Mesendoderm (in vitro differentiated cells): Measurements from ENCODE around the gene GORAB.

ENCODE experiments used
- DNase-seq: peaks from one replicate; pipeline ENCODE4 v3.0.0; 2013
- H2AK5ac ChIP-seq: 2 replicates; pipeline ENCODE4 v1.6.1; 2013; ENCODE audit warnings: low read length, inconsistent platforms
- H2BK120ac ChIP-seq: 2 replicates; pipeline ENCODE4 v1.6.1; 2013; ENCODE audit warnings: low read depth, mild to moderate bottlenecking, low read length, moderate library complexity, mixed read lengths
- H2BK15ac ChIP-seq: replicated peaks from 2 replicates; pipeline ENCODE4 v1.6.1; 2013; ENCODE audit warnings: low read depth, mild to moderate bottlenecking, moderate library complexity
- H2BK5ac ChIP-seq: 2 replicates; pipeline ENCODE4 v1.6.1; 2013; ENCODE audit warnings: low read length, inconsistent platforms
- H3K18ac ChIP-seq: 2 replicates; pipeline ENCODE4 v1.6.1; 2013; ENCODE audit warnings: mild to moderate bottlenecking, low read length, mixed read lengths
- H3K23ac ChIP-seq: one replicate; pipeline ENCODE4 v1.6.1; 2013; ENCODE audit warnings: low read length
- H3K27ac ChIP-seq: 2 replicates; pipeline ENCODE4 v1.5.1; 2013; ENCODE audit warnings: low read depth, mild to moderate bottlenecking, inconsistent platforms, low read length, moderate library complexity
- H3K27me3 ChIP-seq: 2 replicates; pipeline ENCODE4 v1.6.1; 2013; ENCODE audit warnings: low read length, control low read depth, mild to moderate bottlenecking, inconsistent platforms; ENCODE audit not compliant: insufficient read depth, poor library complexity
- H3K36me3 ChIP-seq: 2 replicates; pipeline ENCODE4 v1.6.1; 2013; ENCODE audit warnings: low read length, inconsistent platforms; ENCODE audit not compliant: control insufficient read depth, insufficient read depth
- H3K4ac ChIP-seq: one replicate; pipeline ENCODE4 v1.6.1; 2013; ENCODE audit warnings: low read depth, mild to moderate bottlenecking, low read length, moderate library complexity
- H3K4me1 ChIP-seq: 2 replicates; pipeline ENCODE4 v1.6.1; 2013; ENCODE audit warnings: low read depth, low read length, inconsistent platforms; ENCODE audit not compliant: control insufficient read depth
- H3K4me2 ChIP-seq: 2 replicates; pipeline ENCODE4 v1.6.1; 2013; ENCODE audit warnings: low read length
- H3K4me3 ChIP-seq: 2 replicates; pipeline ENCODE4 v1.5.1; 2013; ENCODE audit warnings: mild to moderate bottlenecking, low read length
- H3K56ac ChIP-seq: one replicate; pipeline ENCODE4 v1.6.1; 2013; ENCODE audit warnings: low read length
- H3K79me1 ChIP-seq: 2 replicates; pipeline ENCODE4 v1.6.1; 2013; ENCODE audit warnings: low read length, inconsistent platforms
- H3K79me2 ChIP-seq: 2 replicates; pipeline ENCODE4 v1.6.1; 2013; ENCODE audit warnings: mild to moderate bottlenecking, low read length; ENCODE audit not compliant: control insufficient read depth, insufficient read depth
- H3K9ac ChIP-seq: 2 replicates; pipeline ENCODE4 v1.6.1; 2013; ENCODE audit warnings: low read length, inconsistent platforms
- H4K5ac ChIP-seq: one replicate; pipeline ENCODE4 v1.6.1; 2013; ENCODE audit warnings: low read length
- H4K8ac ChIP-seq: one replicate; pipeline ENCODE4 v1.6.1; 2013; ENCODE audit warnings: low read depth, mild to moderate bottlenecking, control low read depth, low read length, moderate library complexity
- WGBS: extraction: QIAGEN DNeasy Blood & Tissue Kit; methylation state at CpG from one replicate; pipeline ENCODE4 v1.1.7; 2013; ENCODE audit warnings: low lambda C conversion rate, missing lambda C conversion rate; ENCODE audit not compliant: insufficient coverage; ENCODE audit errors: extremely low coverage; 5-methylcytosine and 5-hydroxymethylcytosine counted together

GORAB gene

GRCh38 chr1:170495006-170495405 lies 37.0 kb upstream of the GORAB start:
- Histone ChIP-seq H2BK15ac (peak overlapping the region; percentile 36), H3K36me3 (no peaks in the 10 kb centered on the region), H2AK5ac (no peak overlapping the region), H3K9ac (no peak overlapping the region), H4K8ac (no peak overlapping the region), H4K5ac (no peak overlapping the region), H3K56ac (no peak overlapping the region), H3K27ac (no peak overlapping the region), H2BK120ac (no peak overlapping the region), H3K18ac (no peak overlapping the region), H3K4ac (no peak overlapping the region), H2BK5ac (no peak overlapping the region), H3K4me3 (no peak overlapping the region), H3K23ac (no peak overlapping the region), H3K4me2 (no peak overlapping the region), H3K27me3 (no peaks in the 10 kb centered on the region), H3K79me2 (no peaks in the 10 kb centered on the region), H3K79me1 (no peaks in the 10 kb centered on the region), H3K4me1 (peaks cover 1% of the 10 kb centered on the region)
- no peak for DNase-seq
- WGBS, result no CpG with 5 or more reads among the region's 2 CpGs

DNA sequence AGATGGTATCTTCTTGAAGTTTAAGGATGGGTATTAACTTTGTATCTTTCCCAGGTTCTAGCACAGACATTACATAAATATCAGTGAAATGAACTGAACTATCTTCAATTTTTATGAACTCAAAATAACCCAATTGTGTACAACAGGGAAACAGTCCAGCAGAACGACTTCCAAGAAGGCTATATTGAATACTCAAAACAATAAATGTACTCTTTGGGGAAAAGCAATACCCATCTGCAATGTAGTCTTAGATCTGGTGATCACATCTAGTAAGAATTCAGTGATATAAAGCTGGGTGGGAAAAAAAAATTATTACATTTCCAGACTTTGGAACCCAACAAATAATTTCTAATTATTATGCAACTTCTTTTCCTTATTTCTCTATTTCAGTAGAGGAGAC lies 33.1 kb upstream of the GORAB start:
- peaks cover 1% of the 10 kb centered on the region for H3K4me1 ChIP-seq
- no peaks in the 10 kb centered on the region for H3K36me3 ChIP-seq
- no peak overlapping the region for H3K23ac ChIP-seq
- no peak overlapping the region for H3K9ac ChIP-seq
- H3K79me1 ChIP-seq, result no peaks in the 10 kb centered on the region
- H2BK5ac ChIP-seq, result no peak overlapping the region
- H3K4me2 ChIP-seq, result no peak overlapping the region
- H3K79me2 ChIP-seq, result no peaks in the 10 kb centered on the region
- H2AK5ac ChIP-seq, result no peak overlapping the region
- H2BK120ac ChIP-seq, result no peak overlapping the region
- no peak overlapping the region for H3K18ac ChIP-seq
- H4K5ac ChIP-seq, result no peak overlapping the region
- H3K27ac ChIP-seq, result no peak overlapping the region
- H3K4ac ChIP-seq, result no peak overlapping the region
- no CpG with 5 or more reads among the region's 1 CpG for WGBS
- DNase-seq, result no peak
- no peak overlapping the region for H3K4me3 ChIP-seq
- no peaks in the 10 kb centered on the region for H3K27me3 ChIP-seq
- H4K8ac ChIP-seq, result no peak overlapping the region
- no peak overlapping the region for H2BK15ac ChIP-seq
- H3K56ac ChIP-seq, result no peak overlapping the region

DNA sequence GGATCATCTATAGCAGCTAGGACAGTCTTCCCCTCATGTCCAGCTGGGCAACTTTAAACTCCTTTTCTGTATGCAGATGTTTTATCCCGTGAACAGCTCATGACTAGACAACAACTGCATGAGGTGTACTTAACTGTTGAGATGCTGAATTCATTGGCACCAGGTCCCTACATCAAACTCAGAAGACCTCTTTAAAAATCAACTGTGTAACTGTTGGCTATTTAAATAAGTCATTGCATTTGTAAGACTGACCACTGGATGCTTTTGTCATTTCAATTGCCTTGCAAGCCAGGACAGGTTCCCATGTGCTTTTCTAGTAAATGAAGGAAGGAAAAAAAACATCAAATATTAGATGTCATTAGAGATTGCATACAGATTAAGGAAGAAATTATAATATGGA lies 28.3 kb upstream of the GORAB start:
- no peak overlapping the region for H3K56ac ChIP-seq
- no peak overlapping the region for H2BK5ac ChIP-seq
- H3K36me3 ChIP-seq, result no peaks in the 10 kb centered on the region
- no peak overlapping the region for H4K5ac ChIP-seq
- no peaks in the 10 kb centered on the region for H3K79me2 ChIP-seq
- H4K8ac ChIP-seq, result no peak overlapping the region
- H2BK15ac ChIP-seq, result no peak overlapping the region
- H3K79me1 ChIP-seq, result no peaks in the 10 kb centered on the region
- no peak for DNase-seq
- no peak overlapping the region for H3K18ac ChIP-seq
- no peak overlapping the region for H2AK5ac ChIP-seq
- no peak overlapping the region for H3K9ac ChIP-seq
- H3K23ac ChIP-seq, result no peak overlapping the region
- no peak overlapping the region for H3K4ac ChIP-seq
- no peaks in the 10 kb centered on the region for H3K27me3 ChIP-seq
- no CpG with 5 or more reads among the region's 1 CpG for WGBS
- no peak overlapping the region for H3K27ac ChIP-seq
- no peaks in the 10 kb centered on the region for H3K4me1 ChIP-seq
- H3K4me3 ChIP-seq, result no peak overlapping the region
- H3K4me2 ChIP-seq, result no peak overlapping the region
- H2BK120ac ChIP-seq, result no peak overlapping the region

DNA sequence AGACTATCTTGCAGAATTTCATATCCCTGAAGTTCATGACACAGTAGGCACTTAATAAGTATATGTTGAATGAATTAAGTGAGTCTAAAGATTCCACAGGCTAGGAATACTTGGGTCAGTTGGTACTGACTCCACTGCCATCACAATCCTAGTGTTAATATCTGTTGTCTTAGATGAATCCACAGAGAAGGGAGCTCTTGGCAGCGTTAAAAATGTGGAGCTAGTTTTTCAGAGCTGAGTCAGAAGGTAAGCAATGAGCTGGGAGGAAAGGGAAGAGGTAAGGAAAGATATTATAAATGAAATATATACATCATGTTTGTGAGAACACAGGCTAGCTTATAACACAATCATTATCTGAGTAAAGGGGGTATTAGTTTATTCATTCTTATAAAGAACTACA lies 21.8 kb upstream of the GORAB start:
- no peak overlapping the region for H2BK15ac ChIP-seq
- H3K18ac ChIP-seq, result no peak overlapping the region
- H3K79me2 ChIP-seq, result no peaks in the 10 kb centered on the region
- no peak overlapping the region for H2BK120ac ChIP-seq
- H3K23ac ChIP-seq, result no peak overlapping the region
- H3K4me2 ChIP-seq, result no peak overlapping the region
- H3K9ac ChIP-seq, result no peak overlapping the region
- no peaks in the 10 kb centered on the region for H3K27me3 ChIP-seq
- H4K8ac ChIP-seq, result no peak overlapping the region
- no peak overlapping the region for H2BK5ac ChIP-seq
- H3K4me3 ChIP-seq, result no peak overlapping the region
- no peak for DNase-seq
- H3K36me3 ChIP-seq, result no peaks in the 10 kb centered on the region
- no peak overlapping the region for H4K5ac ChIP-seq
- no peak overlapping the region for H2AK5ac ChIP-seq
- H3K79me1 ChIP-seq, result no peaks in the 10 kb centered on the region
- no peak overlapping the region for H3K4ac ChIP-seq
- no peaks in the 10 kb centered on the region for H3K4me1 ChIP-seq
- no CpG with 5 or more reads among the region's 1 CpG for WGBS
- no peak overlapping the region for H3K27ac ChIP-seq
- no peak overlapping the region for H3K56ac ChIP-seq

- no peaks in the 10 kb centered on the region for H3K79me1 ChIP-seq
- no peak overlapping the region for H2BK120ac ChIP-seq
- H3K27me3 ChIP-seq, result no peaks in the 10 kb centered on the region
- H4K5ac ChIP-seq, result no peak overlapping the region
- no peaks in the 10 kb centered on the region for H3K36me3 ChIP-seq
- no peak overlapping the region for H2AK5ac ChIP-seq
- H3K4me1 ChIP-seq, result no peaks in the 10 kb centered on the region
- no peak overlapping the region for H3K23ac ChIP-seq
- no peaks in the 10 kb centered on the region for H3K79me2 ChIP-seq
- no peak overlapping the region for H2BK15ac ChIP-seq
- WGBS, result no CpG with 5 or more reads among the region's 5 CpGs
- H3K27ac ChIP-seq, result no peak overlapping the region
- H3K56ac ChIP-seq, result no peak overlapping the region
- H3K18ac ChIP-seq, result no peak overlapping the region
- no peak overlapping the region for H3K4me3 ChIP-seq
- no peak overlapping the region for H4K8ac ChIP-seq
- no peak for DNase-seq
- no peak overlapping the region for H3K4ac ChIP-seq
- no peak overlapping the region for H2BK5ac ChIP-seq
- no peak overlapping the region for H3K4me2 ChIP-seq
- no peak overlapping the region for H3K9ac ChIP-seq
Observed at GRCh38 chr1:170511038-170511437, 20.9 kb upstream of the GORAB start.

- no peak overlapping the region for H4K5ac ChIP-seq
- H3K23ac ChIP-seq, result no peak overlapping the region
- no peak overlapping the region for H2AK5ac ChIP-seq
- WGBS, result no CpG with 5 or more reads among the region's 1 CpG
- no peaks in the 10 kb centered on the region for H3K79me2 ChIP-seq
- H3K56ac ChIP-seq, result no peak overlapping the region
- no peak overlapping the region for H3K4me2 ChIP-seq
- DNase-seq, result peak; percentile 67
- no peak overlapping the region for H4K8ac ChIP-seq
- no peak overlapping the region for H2BK5ac ChIP-seq
- no peaks in the 10 kb centered on the region for H3K79me1 ChIP-seq
- no peak overlapping the region for H2BK120ac ChIP-seq
- H3K4me3 ChIP-seq, result no peak overlapping the region
- H3K27ac ChIP-seq, result no peak overlapping the region
- no peaks in the 10 kb centered on the region for H3K27me3 ChIP-seq
- H3K9ac ChIP-seq, result no peak overlapping the region
- H3K4ac ChIP-seq, result no peak overlapping the region
- no peak overlapping the region for H2BK15ac ChIP-seq
- no peak overlapping the region for H3K18ac ChIP-seq
- H3K4me1 ChIP-seq, result no peaks in the 10 kb centered on the region
- no peaks in the 10 kb centered on the region for H3K36me3 ChIP-seq
Observed at GRCh38 chr1:170513138-170513537, 18.8 kb upstream of the GORAB start.
